ACHN (cell line): ENCODE data around the gene EMC10.

Experiments
- DNase-seq: peaks from one replicate; pipeline ENCODE4 v3.0.0-alpha.2; 2015
- in situ Hi-C: cut with HindIII; loops from 2 replicates; pipeline ENCODE4 v1.10.0; 2017; ENCODE audit warnings: low sequenced_read_pairs, low pct_ligation_motif_present, low pct_unique_long_range_greater_than_20kb

EMC10 gene

DNA sequence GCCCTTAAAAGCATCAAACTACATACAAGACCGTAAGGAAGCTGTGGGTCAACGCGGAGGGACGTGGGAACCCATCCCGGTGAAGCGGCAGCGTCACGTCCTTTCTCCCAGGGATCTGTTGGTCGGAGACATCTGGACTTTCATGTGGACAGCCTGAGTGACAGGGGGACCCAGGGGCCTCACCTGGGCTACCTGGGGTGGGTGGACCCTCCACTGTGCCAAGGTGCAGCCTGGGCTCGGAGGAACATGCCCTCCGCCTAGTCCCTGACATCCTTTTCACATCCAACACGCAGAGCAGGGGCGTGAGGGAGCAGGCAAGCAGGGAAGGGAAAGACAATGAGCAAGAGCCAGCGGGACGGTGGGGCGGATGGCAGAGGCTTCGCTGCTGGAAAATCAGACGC lies 14.1 kb downstream of the EMC10 start:
- DNase-seq, result no peak
- in situ Hi-C loops, result no loop called here

DNA sequence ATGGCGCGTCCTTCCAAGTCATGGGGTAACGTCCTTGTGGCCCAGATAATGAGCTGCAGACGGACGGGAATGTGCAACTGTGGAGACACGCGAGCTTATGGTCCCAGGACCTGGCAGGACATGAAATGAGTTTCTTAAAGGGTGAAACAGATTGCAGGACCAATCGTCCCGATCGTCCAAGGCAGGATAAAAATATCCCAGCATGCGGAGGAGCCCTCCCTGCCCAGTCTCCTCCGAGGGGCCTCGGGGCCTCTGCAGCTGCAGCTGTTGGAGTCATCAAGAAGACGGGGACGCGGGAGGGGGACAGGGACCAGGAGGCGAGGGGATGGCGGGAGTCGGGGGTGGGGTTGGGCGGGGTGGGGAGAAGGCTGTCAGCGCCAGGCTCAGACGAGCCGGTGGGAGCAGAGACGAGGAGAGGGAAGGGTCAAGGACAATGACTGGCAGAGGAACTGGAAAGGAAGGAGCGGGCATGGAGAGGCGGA lies 14.7 kb downstream of the EMC10 start:
- in situ Hi-C loops, result no loop called here
- DNase-seq, result no peak

DNA sequence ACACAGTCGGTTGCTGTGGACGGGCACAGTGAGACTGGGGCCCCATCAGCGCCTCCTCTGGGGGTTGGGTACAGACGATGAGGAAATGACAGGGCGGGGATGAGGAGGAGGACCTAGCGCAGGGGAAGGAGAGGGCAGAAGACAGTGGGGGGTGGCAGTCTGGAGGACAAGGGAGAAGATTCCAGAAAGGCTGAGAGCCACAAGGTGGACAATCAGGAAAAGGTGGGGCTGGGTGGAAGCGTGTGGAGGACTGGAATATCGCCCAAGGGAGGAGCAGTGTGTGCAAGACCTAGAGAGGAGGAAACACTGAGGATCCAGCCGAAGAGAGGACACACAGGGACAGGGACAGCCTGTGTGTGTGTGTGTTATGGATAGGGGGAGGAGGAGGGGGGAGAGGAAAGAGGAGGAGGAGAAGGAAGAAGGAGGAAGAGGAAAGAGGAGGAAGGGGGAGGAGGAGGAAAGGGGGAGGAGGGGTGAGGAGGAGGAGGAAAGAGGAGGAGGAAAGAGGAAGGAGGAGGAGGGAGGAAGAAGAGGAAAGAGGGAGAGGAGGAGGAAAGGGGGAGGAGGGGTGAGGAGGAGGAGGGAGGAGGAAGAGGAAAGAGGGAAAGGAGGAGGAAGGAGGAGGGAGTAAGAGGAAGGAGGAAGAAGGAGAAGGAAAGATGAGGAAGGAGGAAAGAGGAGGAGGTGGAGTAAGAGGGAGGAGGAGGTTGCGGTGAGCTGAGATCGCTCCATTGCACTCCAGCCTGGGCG lies 16.2 kb downstream of the EMC10 start:
- in situ Hi-C loops, result no loop called here
- no peak for DNase-seq

DNA sequence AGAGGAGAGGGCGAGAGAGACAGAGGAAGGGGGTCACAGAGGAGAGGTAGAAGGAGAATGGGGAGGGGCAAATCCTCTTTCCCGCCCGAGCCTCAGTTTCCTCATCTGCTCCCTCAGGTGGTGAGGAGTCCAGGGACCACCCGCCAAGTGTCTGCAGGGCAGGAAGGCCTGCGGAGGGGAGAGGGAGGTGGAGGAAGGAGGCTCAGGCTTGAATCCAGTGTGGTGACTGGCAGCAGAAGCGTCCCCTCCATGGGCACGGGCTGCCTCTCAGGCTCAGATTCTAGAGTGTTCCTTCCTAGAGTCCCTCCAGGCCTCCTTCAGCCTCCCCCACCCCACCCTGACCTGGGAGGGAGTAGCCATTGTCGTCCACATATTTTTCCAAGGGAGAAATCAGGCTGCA lies 16.9 kb downstream of the EMC10 start:
- no peak for DNase-seq
- in situ Hi-C loops, result no loop called here

DNA sequence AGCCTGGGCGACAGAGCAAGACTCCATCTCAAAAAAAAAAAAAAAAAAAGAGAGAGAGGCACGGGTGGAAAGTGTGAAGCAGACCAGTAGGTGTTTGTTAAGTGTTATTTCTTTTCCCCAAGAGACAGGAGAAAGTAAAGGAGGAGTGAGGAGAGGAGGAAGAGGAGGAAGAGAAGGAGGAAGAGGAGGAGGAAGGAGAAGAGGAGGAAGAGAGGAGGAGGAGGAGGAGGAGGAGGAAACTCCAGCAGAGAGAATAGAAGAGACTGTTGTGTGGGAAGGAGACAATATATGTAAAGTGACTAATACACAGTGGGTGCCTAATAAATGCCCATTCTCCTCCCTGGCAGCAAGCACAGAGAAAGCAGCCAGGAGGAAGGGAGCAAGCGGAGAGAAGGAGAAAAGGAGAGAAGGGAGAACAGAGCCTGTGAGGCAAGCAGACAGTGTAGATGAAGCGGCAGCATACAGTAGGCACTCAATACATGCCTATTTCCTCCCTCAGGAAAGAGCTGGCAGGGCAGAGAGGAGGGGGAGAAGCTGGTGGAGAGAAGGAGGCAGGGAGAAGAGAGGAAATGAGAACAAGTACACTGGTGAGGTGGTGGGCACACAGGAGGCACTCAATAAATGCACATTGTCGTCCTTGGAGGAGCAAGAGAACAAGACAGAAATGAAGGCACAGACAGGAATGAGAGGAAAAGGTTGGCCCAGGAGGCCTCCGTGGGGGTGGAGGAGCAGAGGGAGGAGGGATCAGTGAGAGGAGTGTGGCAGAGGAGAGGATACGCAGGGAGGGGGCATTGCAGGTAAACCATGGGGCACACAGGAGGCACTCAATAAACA lies 18.1 kb downstream of the EMC10 start:
- in situ Hi-C loops, result no loop called here

DNA sequence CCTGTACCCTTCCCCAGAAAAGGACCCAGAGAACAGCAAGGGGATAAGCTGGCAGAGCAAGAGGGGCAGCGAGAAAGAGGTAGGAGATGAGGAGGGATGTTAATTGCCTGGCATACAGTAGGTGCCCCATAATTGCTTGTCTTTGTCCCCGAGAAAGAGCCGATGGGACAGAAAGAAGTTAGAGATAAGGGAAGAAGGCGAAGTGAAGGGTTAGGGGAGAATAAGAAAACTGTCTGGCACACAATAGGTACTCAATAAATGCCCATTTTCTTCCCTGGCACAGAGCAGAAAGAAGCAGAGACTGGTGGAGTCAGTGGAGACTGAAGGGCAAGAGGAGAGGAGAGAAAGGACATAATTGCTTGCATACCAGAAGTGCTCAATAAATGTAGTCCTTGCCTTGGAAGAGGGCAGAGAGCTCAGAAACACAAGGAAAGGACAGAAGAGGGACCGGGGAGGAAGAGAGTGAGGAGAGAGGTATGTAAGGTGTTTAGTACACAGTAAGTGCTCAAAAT lies 18.8 kb downstream of the EMC10 start:
- in situ Hi-C loops, result no loop called here
- no peak for DNase-seq

More for the DNA sequence above, 18.1 kb downstream of the EMC10 start:
- no peak for DNase-seq

DNA sequence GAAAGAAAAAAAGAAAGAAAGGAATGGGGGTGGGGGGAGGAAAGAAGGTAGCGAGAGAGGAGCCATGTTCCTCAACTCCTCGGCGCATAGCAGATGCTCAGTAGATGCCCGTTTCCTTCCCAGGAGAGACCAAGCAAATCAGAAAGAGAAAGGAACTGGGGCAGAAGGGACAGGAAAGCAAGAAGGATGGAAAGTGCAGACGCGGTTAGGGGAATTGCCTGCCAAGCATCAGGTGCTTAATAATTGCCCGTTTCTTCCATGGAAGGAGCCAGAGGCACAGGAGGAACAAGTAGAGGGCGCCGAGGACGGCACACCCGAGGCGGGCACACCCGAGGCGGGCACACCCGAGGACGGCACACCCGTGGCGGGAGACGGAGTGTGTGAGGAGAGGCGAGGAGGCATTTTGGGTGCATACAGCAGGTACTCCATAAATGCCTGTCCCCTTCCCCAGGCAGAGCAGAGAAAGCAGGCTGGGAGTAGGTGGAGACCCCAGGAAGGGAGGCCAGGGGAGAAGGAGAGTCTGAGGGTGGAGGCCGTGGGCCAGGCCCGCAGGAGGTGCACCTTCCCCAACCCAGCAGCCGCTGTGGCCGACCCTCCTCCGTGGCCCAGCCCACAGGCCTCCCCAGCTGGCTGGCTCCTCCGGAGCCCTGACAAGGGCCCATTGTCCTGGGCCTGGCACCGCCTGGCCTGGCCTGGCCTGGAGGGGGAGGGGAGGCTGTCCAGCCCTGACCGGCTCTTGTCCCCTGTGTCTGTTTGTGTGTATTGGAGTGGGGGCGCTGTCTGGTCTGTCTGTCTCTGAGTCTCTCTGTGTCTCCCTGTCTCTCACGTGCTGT lies 20.1 kb downstream of the EMC10 start:
- no peak for DNase-seq
- in situ Hi-C loops, result no loop called here

DNA sequence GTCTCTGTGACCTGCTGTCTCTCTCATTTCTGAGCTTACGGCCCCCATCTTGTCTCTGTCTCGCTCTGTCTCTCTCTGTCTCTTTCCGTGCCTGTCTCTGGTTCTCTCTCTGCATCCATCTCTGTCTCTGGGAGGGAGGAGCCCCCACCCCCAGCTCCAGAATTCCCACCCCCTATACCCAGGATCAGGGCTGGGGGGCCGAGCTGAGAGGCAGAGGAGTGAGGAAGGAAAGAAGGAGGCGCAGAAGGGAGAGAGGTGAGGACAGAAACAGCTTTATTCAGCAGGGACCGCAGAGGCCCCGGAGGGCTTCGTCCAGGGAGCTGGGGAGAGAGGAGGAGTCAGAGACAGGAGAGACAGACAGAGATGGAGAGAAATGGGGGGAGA lies 20.7 kb downstream of the EMC10 start:
- no peak for DNase-seq
- in situ Hi-C loops, result no loop called here

DNA sequence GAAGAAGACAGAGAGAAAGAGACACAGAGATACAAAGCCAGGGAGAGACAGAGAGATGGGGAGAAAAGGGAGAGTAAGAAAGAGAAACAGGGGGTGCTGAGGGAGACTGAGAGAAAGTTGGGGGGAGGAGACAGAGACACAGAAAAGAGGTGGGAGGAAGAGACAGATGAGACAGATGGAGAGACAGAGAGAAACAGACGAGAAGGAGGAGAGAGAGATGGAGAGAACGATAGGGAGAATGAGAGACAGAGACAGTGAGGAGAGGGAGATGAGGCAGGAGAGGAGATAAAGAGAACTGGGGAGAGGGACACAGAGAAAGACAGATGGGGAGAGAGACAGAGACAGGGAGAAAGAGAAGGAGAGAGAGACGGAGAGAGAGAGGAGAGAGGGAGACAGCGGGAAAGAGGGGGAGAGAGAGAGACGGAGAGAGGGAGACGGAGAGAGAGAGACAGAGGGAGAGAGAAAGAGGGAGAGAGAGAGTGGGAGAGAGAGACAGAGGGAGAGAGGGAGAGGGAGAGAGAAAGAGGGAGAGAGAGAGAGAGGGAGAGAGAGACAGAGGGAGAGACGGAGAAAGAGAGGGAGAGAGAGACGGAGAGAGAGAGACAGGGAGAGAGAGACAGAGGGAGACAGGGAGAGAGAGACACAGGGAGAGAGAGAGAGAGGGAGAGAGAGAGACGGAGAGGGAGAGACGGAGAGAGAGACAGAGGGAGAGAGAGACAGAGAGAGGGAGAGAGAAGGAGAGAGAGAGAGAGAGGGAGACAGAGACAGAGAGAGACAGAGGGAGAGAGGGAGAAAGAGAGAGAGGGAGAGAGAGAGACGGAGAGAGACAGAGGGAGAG lies 22.1 kb downstream of the EMC10 start:
- in situ Hi-C loops, result no loop called here
- no peak for DNase-seq

DNA sequence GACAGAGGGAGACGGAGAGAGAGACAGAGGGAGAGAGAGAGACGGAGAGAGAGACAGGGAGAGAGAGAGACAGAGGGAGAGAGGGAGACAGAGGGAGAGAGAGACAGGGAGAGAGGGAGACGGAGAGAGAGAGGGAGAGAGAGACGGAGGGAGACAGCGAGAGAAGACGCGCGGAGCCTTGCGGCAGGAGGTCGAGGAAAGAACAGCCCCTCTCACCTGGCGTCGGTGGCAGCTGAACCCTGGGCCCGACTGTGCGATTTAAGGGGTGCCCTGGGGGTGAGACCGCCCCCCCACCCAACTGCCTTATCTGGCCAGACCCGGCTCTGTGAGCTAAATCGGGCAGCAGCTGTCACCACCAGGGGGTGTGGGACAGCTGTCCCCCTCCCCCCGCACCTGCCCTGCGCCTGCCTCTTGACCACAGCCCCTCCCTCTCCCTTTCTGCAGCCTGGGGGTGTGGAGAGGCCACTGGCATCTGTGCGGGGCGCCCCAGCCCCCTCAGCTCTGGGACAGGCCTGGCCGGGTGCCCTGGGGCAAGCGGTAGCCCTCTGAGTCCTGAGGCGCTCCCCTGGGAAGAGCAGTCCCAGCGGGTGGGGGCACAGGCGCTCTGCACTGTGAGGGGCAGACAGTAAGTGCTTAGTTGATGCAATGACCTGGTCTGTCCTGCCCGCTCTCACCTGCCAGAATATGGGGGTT lies 23.9 kb downstream of the EMC10 start:
- peak; percentile 5 for DNase-seq
- in situ Hi-C loops, result no loop called here

DNA sequence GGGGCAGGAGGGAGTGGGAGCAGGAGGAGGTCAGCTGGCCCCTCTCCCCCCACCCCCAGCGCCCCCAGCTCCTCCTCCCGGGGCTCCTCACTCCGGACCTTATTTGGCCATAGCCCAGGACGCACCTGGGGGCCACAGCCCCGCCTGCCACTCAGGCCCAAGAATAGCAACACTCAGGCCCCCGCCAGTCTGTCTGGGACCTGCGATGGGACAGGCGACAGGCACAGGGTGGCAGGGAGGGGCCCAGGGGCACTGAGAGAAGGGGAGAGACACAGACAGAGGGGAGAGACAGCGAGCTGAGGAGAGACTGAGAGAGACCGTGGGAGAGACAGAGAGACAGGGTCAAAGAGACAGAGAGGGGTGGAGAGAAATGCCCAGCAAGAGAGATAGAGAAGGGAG lies 24.4 kb downstream of the EMC10 start:
- in situ Hi-C loops, result no loop called here
- DNase-seq, result no peak

DNA sequence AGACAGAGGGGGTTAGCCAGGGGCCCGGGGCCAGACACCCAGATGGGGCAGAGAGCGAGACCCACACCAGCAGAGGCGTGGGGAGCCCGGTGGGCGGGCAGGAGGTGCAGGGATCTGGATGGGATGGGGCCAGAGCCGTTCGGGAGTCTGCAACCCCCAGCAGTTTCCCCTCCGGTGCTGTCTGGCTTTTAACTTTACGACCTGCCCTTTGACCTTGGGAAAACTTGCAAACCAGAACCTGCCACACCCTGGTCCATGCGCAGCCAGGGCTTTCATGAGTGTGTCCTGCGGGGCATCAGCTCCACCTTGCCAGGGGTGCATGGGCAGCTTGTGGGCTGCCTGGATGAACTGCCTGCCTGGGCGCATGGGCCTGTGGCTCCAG lies 24.9 kb downstream of the EMC10 start:
- in situ Hi-C loops, result no loop called here
- no peak for DNase-seq

DNA sequence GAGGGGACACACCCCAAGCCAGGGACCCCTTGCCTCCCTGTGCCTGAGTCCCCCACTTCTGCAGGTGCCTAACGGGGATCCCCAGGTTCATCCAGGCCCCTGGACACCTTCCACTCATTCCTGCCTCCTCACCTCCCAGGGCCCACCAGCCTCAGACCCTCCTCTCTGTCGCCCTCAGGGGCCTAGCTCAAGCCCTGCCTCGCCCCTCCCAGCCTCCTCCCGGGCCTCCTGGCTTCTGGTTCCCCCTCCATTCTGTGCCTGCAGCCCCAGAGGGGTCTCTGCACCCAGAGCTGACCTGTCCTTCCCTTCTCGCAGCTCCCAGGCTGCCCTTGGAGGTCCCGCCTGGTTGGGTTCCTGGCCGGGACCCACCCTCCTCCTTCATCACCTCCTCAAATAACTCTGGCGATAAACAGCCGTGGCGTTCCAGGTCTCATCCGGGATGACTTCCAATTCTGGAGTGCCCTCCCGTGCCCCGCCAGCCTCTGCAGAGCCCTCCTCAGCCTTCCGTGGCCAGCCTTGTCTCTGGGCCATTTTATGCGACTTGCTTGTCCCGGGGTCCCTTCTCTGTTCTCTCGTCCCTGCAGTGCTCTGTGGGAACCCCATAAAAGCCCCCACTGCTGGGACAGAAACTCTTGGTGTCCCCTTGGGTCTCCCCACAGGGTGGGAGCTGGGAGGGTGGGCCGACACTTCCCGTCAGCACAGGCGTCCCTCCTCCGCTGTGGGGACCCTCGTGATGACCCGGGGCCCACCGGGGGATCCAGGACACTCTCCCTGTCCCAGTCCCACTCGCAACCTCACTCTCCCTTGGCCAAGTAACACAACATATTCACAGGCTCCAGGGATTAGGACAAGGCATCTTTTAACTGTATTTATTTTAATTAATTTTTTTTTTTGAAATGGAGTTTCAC lies 25.5 kb downstream of the EMC10 start:
- DNase-seq, result no peak
- in situ Hi-C loops, result no loop called here

DNA sequence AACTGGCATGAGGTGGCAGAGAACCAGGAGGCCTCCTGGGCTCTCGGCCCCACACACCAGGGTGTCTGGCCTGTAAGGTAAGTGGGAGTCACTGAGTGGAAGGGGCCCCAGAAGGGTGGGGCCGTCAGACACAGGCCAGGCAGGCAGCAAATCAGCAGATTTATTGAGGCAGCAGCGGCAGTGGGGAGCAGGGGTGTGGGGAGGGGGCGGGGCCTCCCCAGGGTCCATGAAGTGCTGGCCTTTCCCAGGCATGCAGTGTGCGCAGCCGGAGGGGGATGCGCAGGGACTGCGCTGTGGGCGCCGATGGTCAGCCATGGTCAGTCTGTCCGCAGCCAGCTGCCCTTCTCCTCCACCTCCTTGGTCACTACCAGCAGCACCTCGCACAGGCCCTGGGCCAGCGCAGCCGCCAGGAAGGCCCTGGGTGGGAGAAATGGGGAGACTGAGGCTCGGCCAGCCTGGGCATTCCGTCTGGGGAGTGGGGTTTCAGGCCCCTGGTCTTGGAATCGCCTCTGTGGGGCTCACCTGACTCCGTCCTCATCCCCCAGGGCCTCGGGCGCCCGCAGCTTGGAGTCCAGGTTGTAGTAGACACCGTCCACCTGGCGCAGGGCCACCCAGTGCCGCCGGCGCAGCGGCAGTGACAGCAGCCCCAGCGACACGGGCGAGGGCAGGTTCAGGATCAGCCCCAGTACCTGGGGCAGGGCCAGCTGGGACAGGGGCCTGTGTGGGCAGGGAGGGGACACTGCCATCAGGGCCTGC lies 29.7 kb downstream of the EMC10 start:
- DNase-seq, result no peak
- in situ Hi-C loops, result no loop called here

DNA sequence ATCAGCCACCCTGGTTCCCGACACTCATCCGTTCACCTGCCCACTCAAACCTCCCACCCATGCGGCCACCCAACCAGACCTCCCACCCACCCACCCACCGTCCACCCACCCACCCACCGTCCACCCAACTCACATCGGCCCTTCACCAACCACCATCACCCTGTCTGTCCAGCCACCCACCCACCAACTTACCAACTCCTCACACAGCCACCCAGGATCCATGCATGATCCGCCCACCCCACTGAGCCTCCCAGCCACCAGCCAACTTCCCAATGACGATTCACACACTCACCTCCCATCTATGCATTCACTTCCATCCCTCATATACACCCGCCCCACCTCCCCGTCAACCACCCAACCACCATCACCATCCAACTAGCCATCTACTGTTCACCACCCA lies 30.4 kb downstream of the EMC10 start:
- in situ Hi-C loops, result no loop called here
- no peak for DNase-seq

DNA sequence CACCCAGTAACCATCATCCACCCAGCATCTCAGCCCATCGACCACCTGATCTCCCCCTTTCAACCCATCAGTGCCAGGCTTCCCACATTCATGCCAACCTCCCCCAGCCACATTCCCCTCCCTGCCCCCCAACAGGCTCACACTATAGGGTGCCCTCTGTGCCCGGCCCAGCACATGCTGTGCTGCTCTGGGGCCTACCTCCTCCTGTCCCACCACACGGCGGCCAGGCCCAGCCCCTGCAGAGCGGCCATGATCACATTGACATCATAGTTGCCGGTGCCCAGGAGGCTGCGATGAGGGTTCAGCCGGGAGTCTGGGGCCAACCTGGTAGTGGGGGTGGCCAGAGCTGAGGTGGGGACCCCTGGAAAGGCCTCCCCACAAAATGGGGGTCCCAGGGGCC lies 31.1 kb downstream of the EMC10 start:
- in situ Hi-C loops, result no loop called here
- DNase-seq, result no peak
